ENCODE measurements around the gene OSBPL8.

GRCh38 chr12:76573840-76574373 is 14.3 kb upstream of the OSBPL8 start:
- TF ChIP-seq EZH2 (IDR thresholded peaks at IDR 0.05; ENCODE audit: insufficient read depth, poor library complexity, severe bottlenecking) (no peak), EZH2phosphoT487 (IDR thresholded peaks at IDR 0.05; ENCODE audit: insufficient read depth, low read depth) (no peak)
